ENCODE results near the gene PAIP1. TPM values are rescaled to one million over a fixed set of nuclear protein-coding genes. Genes with fewer than 3 reads are reported as not detected.

Gene PAIP1
- total and polyA plus RNA-seq, 2 donors (not counting 3 experiments of a cell fraction or from before 2014, with no cell fraction given) = 69.1 to 90.1 TPM

DNA sequence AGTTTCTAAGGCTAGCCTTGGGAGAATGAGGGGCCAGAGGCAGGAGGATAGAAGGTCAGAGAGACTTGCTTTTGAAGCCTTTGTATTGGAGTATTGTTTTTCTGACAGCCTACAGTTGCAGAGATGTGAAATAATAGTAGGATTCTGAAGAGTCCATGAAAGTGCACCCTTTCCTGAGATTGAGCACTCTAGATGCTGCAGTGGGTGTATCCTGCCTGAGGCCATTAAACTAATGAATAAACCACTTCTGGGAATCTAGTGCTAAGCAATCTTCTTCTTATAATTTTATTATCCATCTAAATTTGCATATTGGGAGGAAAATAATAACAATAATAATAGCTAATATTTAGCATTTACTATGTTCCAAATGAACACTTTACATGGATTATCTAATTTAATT is 26.8 kb upstream of the PAIP1 start:
- Histone ChIP-seq H3K27ac (ENCODE audit: insufficient read depth, low read depth, low read length) (no peak overlapping the region), H3K79me2 (ENCODE audit: control insufficient read depth, insufficient read depth, low read length) (no peaks in the 10 kb centered on the region), H3K36me3 (ENCODE audit: control insufficient read depth in 2 of 2, extremely low read depth in 1 of 2, insufficient read depth in 2 of 2, low read length in 2 of 2) (no peaks in the 10 kb centered on the region), H3K9me3 (replicated peaks; ENCODE audit: control insufficient read depth, insufficient read depth, low read length) (no peaks in the 10 kb centered on the region), H3K4me2 (ENCODE audit: insufficient read depth, low read length) (no peak overlapping the region), H3K9ac (replicated peaks; ENCODE audit: extremely low read depth, insufficient read depth, low read length) (no peak overlapping the region), H3K4me3 (replicated peaks in 1 of 3; ENCODE audit: insufficient read depth in 1 of 3, low read depth in 1 of 3, low read length in 3 of 3) (no peak overlapping the region), H3K9me1 (replicated peaks; ENCODE audit: control insufficient read depth, extremely low read depth, insufficient read depth, low read length) (no peaks in the 10 kb centered on the region), H2AFZ (ENCODE audit: low read depth, low read length) (no peak overlapping the region), H3K4me1 (ENCODE audit: control insufficient read depth, extremely low read depth, insufficient read depth, low read length) (no peaks in the 10 kb centered on the region), H3K27me3 (ENCODE audit: control insufficient read depth in 2 of 2, insufficient read depth in 2 of 2, low read length in 2 of 2) (no peaks in the 10 kb centered on the region), H4K20me1 (replicated peaks; ENCODE audit: control insufficient read depth, extremely low read depth, insufficient read depth, low read length) (no peaks in the 10 kb centered on the region)
- no peak for FAIRE-seq
- dilution Hi-C loops (cut with MboI; ENCODE audit: extremely low pct_ligation_motif_present, low sequenced_read_pairs) (no loop called here), intact Hi-C loops (cut with micrococcal nuclease) (no loop called here)
- no peak for DNase-seq (ENCODE audit: low read depth, low spot score)
- BruUV-seq (replicated peaks) = no TSS peak
- CTCF ChIA-PET = no interaction called here
- TF ChIP-seq EZH2 (IDR thresholded peaks at IDR 0.05; ENCODE audit: borderline replicate concordance, low read depth, low read length, severe bottlenecking) (no peak), GATA2 (IDR thresholded peaks at IDR 0.05; ENCODE audit: insufficient read depth, insufficient read length, low read depth, low read length) (no peak), POLR2A (IDR thresholded peaks at IDR 0.05; ENCODE audit: low read depth, low read length) (no peak), MYC (IDR thresholded peaks at IDR 0.05; ENCODE audit: low read depth, low read length) (no peak), FOS (IDR thresholded peaks at IDR 0.05; ENCODE audit: borderline replicate concordance, insufficient read depth, low read length) (no peak), POLR2AphosphoS5 (IDR thresholded peaks at IDR 0.05; ENCODE audit: insufficient read depth, low read depth, low read length) (no peak)
- POLR2A ChIA-PET = no interaction called here

DNA sequence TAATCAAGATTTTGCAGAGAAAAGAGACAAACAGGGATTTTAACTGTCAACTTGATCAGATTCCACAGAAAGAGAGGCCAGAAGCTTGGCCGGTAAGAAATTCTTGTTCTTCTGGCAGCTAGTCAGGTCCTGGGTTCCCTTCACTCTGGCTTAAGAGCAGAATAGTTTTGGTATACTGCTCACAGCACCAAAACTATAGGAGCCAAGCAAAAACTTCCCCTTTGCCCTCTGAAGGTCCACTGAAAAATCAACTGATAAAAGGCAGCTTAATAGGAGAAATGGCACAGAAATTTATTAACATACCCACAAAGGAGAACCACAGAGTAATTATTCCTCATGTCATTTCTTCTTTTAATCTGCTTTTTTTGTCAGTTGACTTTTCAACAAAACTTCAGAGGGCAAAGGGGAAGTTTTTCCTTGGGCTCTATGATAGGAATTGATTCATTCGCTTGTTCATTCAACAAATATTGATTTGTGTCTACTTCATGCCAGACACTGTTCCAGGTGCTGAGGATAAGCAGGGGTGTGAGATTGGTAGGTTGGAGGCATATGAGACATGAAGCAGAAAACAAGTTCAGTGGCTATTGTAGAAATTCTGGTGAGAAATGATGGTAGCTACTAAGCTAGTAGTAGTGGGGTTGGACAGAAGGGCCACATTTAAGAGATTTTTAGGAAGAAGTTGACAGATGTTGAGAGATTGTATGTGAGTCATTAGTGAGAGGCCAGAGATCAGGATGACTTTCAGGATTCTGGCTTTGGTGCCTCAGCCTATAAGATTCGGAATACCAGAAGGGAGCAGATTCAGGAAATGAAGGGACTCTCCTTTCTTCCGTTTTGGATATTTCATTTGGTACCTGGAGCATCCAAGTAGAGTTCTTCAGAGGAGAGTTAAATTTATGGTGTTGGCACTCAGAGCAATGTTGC is 25.5 kb upstream of the PAIP1 start:
- no peak for FAIRE-seq
- Histone ChIP-seq H3K36me3 (ENCODE audit: control insufficient read depth in 2 of 2, extremely low read depth in 1 of 2, insufficient read depth in 2 of 2, low read length in 2 of 2) (no peaks in the 10 kb centered on the region), H3K4me2 (ENCODE audit: insufficient read depth, low read length) (no peak overlapping the region), H3K27ac (ENCODE audit: insufficient read depth, low read depth, low read length) (no peak overlapping the region), H3K9me1 (replicated peaks; ENCODE audit: control insufficient read depth, extremely low read depth, insufficient read depth, low read length) (no peaks in the 10 kb centered on the region), H3K4me1 (ENCODE audit: control insufficient read depth, extremely low read depth, insufficient read depth, low read length) (no peaks in the 10 kb centered on the region), H2AFZ (ENCODE audit: low read depth, low read length) (no peak overlapping the region), H3K79me2 (ENCODE audit: control insufficient read depth, insufficient read depth, low read length) (no peaks in the 10 kb centered on the region), H4K20me1 (replicated peaks; ENCODE audit: control insufficient read depth, extremely low read depth, insufficient read depth, low read length) (no peaks in the 10 kb centered on the region), H3K27me3 (ENCODE audit: control insufficient read depth in 2 of 2, insufficient read depth in 2 of 2, low read length in 2 of 2) (no peaks in the 10 kb centered on the region), H3K4me3 (replicated peaks in 1 of 3; ENCODE audit: insufficient read depth in 1 of 3, low read depth in 1 of 3, low read length in 3 of 3) (no peak overlapping the region), H3K9ac (replicated peaks; ENCODE audit: extremely low read depth, insufficient read depth, low read length) (no peak overlapping the region), H3K9me3 (replicated peaks; ENCODE audit: control insufficient read depth, insufficient read depth, low read length) (no peaks in the 10 kb centered on the region)
- ChIA-PET CTCF (interaction anchor here (0.6 to 1.2 kb wide), 2 partner anchors 28 to 49 kb away, joined by 3 read pairs; no protein-coding TSS in a partner anchor), POLR2A (no interaction called here)
- dilution Hi-C loops (cut with MboI; ENCODE audit: extremely low pct_ligation_motif_present, low sequenced_read_pairs) (no loop called here), intact Hi-C loops (cut with micrococcal nuclease) (no loop called here)
- no peak for DNase-seq (ENCODE audit: low read depth, low spot score)
- TF ChIP-seq MAX (IDR thresholded peaks at IDR 0.05; ENCODE audit: insufficient read depth, insufficient read length) = no peak
- no peak for TF ChIP-seq POLR2A (IDR thresholded peaks at IDR 0.05; ENCODE audit: low read depth, low read length)
- TF ChIP-seq, protein P1, sequence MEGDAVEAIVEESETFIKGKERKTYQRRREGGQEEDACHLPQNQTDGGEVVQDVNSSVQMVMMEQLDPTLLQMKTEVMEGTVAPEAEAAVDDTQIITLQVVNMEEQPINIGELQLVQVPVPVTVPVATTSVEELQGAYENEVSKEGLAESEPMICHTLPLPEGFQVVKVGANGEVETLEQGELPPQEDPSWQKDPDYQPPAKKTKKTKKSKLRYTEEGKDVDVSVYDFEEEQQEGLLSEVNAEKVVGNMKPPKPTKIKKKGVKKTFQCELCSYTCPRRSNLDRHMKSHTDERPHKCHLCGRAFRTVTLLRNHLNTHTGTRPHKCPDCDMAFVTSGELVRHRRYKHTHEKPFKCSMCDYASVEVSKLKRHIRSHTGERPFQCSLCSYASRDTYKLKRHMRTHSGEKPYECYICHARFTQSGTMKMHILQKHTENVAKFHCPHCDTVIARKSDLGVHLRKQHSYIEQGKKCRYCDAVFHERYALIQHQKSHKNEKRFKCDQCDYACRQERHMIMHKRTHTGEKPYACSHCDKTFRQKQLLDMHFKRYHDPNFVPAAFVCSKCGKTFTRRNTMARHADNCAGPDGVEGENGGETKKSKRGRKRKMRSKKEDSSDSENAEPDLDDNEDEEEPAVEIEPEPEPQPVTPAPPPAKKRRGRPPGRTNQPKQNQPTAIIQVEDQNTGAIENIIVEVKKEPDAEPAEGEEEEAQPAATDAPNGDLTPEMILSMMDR (IDR thresholded peaks at IDR 0.05; ENCODE audit: extremely low read depth in 1 of 2, insufficient read depth in 1 of 2, low read depth in 1 of 2, low read length in 2 of 2) = no peak
- TF ChIP-seq EZH2 (IDR thresholded peaks at IDR 0.05; ENCODE audit: borderline replicate concordance, low read depth, low read length, severe bottlenecking) = no peak
- TF ChIP-seq JUN (IDR thresholded peaks at IDR 0.05; ENCODE audit: borderline replicate concordance, insufficient read depth, insufficient read length, low read depth) = no peak
- no peak for TF ChIP-seq GATA2 (IDR thresholded peaks at IDR 0.05; ENCODE audit: insufficient read depth, insufficient read length, low read depth, low read length)
- no peak for TF ChIP-seq MYC (IDR thresholded peaks at IDR 0.05; ENCODE audit: low read depth, low read length)
- TF ChIP-seq FOS (IDR thresholded peaks at IDR 0.05; ENCODE audit: borderline replicate concordance, insufficient read depth, low read length) = no peak
- no peak for TF ChIP-seq POLR2AphosphoS5 (IDR thresholded peaks at IDR 0.05; ENCODE audit: insufficient read depth, low read depth, low read length)
- BruUV-seq (replicated peaks) = no TSS peak
